Activated CD4-positive, CD25-positive, alpha-beta regulatory T cell treated with anti-CD3 and anti-CD28 coated beads, Interleukin-2, amount 50 U/mL, for 72 hours (primary cell): Measurements from ENCODE around the gene SLC26A11.
"Not testable (repeated sequence)": the region's sequence is repeated elsewhere in the genome, so short reads cannot be mapped to it uniquely, and the experiment has no call there.

ENCODE experiments used
- DNase-seq: peaks from one replicate; pipeline ENCODE4 v3.0.0; 2021

Gene SLC26A11

GRCh38 chr17:80263253-80264204, 43.3 kb downstream of the SLC26A11 start:
- peak; percentile 81 for DNase-seq

DNA sequence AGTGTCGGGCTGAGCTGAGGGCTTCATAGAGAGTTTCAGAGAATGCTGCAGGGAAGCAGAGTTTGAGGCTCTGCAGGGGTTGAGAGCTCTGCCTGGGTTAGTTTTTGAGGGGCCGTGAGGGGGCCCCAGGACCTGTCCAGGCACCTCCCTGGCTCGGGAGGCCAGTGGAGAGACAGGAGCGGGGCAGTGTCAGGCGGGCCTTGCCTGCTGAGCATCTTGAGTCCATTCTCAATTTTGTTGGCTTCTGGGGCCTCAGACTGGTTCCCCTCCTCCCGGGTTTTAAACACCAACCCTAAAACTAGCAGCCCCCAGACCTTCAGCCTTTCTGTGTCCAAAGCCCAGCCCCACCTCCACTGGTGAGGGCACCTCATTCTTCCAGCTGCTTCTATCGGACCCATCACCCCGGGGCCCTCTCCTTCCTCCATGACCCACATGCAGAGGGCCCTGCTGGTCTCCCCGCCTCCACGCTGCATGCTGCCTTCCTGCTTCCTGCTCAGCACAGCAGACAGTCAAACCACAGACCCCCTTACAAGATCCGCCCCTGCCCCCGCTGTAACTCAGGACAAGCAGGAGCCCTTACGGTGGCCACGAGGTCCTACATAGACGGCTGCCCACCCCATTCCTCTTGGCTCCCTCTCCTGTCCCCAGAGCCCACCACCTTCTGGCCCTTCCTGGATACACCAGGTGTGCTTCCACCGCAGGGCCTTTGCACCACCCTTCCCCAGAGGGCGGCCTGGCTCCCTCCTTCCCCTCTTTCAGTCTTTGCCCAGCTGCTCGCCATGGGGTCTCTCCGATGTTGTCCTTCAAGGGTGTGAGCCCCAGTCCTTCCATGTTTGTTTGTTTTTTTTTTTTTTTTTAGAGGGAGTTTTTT, 44.2 kb downstream of the SLC26A11 start:
- DNase-seq: peak; percentile 56

GRCh38 chr17:80265205-80266068, 45.2 kb downstream of the SLC26A11 start:
- DNase-seq: no peak

GRCh38 chr17:80267391-80267790, 47.2 kb downstream of the SLC26A11 start:
- no peak for DNase-seq

GRCh38 chr17:80268427-80268826, 48.2 kb downstream of the SLC26A11 start:
- DNase-seq: no peak

DNA sequence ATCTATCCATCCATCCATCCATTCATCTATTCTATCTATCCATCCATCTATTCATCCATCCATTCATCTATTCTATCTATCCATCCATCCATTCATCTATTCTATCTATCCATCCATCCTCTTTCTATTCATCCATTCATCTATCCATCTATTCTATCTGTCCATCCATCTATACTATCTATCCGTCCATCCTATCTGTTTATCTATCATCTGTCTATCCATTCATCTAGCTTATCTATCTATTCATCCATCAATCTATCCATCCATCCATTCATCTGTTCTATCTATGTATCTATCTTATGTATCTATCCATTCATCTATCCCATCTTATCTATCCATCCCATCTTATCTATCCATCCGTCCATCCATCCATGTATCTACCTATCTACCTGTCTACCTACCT, 49.2 kb downstream of the SLC26A11 start:
- no peak for DNase-seq

GRCh38 chr17:80270104-80270503, 49.9 kb downstream of the SLC26A11 start:
- DNase-seq: no peak

DNA sequence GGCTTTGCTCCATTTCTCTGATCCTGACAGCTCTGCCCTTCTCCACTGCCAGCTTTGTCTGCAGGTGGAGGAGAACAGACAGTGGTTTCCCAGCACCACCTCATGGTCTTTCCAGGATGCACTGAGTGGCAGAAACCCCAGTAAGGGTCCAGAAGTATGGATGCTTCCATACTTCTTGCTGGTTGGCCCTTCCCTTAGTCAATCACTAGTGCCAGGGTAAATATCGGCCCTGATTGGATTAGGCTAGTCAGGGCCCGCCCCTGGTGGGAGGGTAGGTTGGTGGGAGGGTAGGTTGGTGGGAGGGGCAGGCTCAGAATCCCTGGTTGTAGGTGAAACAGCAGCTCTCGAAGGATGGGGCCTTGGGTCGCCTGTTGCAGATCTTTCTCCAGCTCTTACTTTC, 50.6 kb downstream of the SLC26A11 start:
- no peak for DNase-seq

- no peak for DNase-seq
Measured at GRCh38 chr17:80272366-80272765, 52.1 kb downstream of the SLC26A11 start.

DNA sequence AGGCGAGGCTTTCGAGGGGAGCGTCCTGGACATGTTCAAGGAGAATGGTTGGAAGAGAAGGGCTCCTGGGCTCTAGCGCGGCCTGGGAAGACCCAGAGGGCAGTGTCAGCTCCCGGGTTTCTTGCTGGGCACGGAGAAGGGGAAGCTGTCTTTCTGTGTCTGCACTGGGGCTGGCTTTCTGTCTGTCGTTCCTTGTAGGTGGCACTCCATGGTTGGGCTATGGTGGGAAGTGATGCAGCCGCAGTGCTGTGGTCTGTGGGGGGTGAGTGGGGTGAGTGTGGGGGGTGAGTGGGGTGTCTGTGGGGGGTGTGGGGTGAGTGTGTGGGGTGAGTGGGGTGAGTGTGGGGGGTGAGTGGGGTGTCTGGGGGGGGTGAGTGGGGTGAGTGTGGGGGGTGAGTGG, 54.1 kb downstream of the SLC26A11 start:
- no peak for DNase-seq

GRCh38 chr17:80274871-80275449, 54.7 kb downstream of the SLC26A11 start:
- no peak for DNase-seq

DNA sequence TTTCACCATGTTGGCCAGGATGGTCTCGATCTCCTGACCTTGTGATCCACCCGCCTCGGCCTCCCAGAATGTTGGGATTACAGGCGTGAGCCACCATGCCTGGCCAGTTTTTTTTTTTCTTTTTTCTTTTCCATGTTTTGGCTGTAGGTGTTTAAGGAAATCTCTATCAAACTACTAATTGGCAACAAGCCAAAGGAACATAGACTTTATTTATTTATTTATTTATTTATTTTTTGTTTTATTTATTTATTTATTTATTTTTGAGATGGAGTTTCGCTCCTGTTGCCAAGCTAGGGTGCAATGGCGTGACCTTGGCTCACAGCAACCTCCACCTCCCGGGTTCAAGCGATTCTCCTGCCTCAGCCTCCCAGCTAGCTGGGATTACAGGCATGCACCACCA, 55.6 kb downstream of the SLC26A11 start:
- not testable (repeated sequence) for DNase-seq

DNA sequence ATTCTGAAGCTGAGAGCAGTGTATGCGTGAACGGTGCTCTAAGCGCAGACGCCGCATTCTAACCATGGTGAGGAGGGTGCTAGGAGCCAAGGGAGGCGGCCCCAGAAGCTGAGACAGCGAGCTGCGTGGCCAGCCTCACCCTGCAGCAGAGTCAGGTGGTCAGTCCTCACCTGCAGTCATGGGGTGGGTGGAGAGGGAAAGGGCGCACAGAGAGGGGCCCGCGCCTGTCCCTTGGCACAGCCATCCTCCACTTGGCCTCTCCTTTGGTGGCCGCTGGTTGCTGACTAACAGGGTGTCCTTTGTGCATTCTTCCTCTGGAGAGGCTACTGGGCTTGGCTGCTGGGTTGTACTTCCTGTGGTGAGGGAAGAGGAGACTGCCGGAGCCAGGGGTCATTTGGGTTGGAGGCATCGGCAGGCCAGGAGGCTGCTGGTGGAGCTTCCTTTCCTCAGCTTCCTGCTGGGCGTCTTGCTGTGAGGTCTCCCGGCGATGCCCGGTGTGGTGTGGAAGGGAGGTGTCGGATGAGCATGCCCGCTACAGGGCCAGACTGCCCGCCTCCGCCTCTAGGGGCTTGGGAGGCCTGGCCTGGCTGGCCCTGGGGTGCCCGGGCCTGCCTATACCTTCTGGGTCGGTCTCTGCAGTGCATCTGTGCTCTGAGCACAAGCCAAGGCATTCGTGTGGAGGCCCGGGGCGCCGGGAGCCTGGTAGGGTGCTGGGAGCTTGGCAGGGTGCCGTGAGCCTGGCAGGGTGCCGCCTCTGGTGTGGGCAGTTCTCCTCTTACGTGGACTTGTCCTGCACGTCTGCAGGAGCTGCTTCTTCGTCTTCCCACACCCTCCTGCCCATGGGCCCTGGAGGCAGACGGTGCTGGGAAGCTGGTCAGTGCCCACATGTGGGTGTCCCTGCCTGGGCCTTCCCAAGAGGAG, 57.8 kb downstream of the SLC26A11 start:
- DNase-seq: no peak

DNA sequence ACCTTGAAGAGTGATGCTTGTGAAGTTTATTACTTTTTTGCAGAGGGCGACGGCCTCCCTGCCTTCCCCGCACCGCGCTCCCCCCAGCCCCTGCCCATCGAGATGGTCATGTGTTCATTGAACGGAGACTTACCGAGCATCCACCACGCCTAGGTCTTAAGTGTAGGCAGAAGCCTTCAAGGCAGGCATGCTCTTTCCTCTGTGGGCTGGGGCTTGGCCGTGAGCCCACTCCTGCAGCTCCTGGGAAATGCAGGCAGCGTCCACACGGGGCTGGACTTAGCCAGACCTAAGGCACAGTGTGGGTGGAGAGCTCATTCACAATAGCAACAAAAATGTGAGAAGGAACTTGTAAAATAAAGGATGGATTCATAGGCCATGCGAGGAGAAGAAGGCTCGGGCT, 59.7 kb downstream of the SLC26A11 start:
- no peak for DNase-seq

GRCh38 chr17:80281516-80281915, 61.3 kb downstream of the SLC26A11 start:
- no peak for DNase-seq

DNA sequence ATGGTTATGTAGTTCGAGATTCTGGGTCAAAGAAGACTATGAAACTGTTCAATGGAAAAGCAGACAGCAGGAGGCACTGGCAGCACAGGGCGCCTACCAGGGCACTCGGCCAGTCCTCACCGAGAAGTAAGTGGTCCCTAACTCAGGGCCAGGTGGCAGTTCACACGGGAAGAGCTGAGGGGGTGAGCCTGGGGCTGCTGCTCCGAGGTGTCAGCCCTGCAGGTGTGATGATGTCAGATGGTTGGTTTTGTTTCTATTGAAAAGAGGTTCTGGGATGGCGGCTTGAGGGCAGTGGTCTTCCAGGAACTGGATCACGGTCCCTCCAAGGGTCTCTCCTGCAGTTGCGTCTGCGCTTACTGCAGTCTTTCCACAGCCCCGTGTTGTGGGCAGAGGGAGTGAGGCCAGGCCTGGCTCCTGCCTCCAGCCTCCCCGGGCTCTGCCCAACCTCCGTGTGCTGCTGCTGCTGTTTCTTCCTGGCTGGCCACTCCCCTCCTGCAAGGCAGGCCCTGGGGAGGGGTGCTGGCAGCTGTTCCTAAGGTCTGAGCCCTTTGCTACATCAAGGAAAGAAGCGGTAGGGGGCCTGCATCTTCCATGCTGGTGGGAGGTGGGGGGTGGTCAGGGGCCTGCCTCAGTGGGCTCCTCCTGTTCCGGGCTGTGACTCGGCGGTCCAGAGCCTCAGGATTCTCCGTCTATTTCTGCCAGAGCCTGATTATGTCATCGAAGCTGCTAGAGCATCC, 63.1 kb downstream of the SLC26A11 start:
- DNase-seq: no peak

DNA sequence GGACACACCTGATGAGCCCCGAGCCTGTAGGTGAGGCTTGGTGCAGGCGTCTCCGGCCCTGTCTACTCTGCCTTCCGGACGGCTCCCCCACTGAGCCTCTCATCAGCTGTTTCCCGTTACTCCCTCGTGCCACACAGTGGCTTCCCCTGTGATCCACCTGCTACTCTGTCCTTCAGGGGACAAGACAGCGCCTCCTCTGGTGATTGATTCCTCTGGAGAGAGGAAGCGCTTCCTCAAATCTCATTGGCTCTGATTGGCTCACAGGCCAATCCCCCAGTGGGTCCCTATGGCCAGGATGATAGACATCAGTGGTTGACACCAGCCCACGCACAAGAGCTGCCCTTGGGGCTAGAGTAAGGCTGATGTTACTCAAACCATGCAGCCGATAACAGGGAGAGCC, 64.4 kb downstream of the SLC26A11 start:
- no peak for DNase-seq

DNA sequence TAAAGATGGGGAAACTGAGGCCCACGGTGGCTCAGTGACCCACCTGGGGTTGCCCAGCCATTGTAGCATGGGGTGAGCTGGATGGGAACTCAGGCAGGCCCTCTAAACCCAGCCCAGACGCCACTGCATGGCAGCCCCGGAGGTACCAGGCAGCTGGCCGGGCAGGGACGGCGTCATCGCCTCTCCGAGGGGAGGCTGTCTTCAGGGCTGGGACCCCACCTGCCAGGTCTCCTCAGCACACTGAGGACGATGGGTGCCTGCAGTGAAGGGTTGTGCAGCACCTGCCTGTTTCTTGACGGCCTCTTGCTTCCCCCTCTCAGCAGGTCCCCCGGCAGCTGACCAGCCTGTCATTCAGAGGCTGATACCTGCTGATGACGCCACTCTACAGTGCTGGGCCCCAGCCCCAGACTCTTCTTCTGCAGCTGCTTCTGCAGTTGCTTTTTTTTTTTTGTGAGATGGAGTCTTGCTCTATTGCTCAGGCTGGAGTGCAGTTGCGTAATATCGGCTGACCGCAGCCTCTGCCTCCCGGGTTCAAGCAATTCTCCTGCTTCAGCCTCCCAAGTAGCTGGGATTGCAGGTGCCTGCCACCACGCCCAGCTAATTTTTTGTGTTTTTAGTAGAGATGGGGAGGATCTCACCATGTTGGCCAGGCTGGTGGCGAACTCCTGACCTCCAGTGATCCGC, 65.2 kb downstream of the SLC26A11 start:
- DNase-seq: no peak

GRCh38 chr17:80286638-80286960, 66.4 kb downstream of the SLC26A11 start:
- no peak for DNase-seq

DNA sequence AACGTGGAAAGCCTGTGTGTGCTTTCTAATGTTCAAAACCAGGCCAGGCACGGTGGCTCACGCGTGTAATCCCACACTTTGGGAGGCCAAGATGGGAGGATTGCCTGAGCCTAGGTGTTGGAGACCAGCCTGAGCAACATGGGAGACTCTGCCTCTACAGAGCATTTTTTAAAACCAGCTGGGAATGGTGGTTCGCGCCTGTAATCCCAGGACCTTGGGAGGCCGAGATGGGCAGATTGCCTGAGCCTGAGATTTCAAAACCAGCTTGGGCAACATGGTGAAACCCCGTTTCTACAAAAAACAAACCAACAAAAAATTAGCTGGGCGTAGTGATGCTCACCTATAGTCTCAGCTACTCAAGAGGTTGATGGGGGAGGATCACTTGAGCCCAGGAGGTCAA, 66.8 kb downstream of the SLC26A11 start:
- DNase-seq: no peak
